Fibroblast of skin of right quadriceps (primary cell): ENCODE measurements around the gene GALNT13.

ENCODE experiments used
- DNase-seq: peaks from one replicate; pipeline ENCODE4 v3.0.0-alpha.2; 2013

Gene GALNT13

DNA sequence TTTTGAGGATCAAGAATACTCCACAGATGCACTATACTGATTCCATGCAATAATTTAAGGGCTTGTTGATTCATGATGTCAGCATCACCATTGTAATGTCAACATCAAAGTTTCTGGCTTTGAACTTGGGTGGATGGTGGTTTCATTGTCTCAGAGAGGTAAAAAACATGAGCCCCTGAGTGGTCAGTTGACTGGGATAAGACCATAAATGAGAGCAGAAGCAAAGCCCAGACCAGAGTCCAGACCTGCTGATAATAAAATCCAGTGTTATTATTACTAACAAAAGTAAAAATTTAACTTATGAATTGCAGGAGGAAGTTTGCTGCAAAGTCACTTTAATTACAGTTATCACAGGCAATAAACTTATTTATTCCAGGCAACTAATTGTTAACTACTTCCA is 358.2 kb downstream of the GALNT13 start:
- DNase-seq, result no peak

DNA sequence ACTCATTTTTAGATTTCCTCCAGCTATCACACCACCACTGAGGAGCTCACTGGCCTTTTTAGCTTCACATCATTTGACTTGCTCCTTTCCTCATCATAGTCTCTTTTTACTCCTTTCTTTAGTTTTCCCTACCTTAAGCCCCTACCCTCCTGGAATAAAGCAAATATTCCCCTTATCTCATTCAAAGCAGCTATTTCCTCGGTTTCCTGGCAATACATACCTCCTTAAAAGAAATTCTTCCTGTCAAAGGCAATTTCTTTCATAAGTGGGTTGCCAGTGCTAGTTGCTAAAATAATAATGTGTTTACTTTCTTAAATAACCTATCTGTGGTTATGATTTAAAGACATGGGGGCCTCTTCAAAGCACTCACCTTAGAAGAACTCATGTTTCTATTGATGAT is 359.3 kb downstream of the GALNT13 start:
- no peak for DNase-seq

DNA sequence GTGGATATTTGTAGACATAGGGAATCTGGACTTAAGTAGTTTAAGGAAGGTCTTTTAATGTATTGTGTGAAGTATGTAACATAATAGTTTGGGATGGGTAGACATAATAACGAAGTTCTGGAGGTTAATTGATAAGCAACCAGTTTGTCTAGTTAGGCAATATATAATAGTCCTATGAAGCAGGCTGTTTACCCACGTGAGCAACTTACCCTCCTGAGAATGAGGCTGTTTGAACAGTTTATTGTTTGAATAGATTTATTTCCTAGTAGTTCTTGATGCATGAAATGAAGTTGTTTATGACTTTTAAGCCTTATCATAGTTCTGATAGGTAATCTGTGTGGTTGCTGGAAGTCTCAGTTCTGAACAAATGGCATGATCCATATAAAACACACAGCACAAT is 361.5 kb downstream of the GALNT13 start:
- no peak for DNase-seq

DNA sequence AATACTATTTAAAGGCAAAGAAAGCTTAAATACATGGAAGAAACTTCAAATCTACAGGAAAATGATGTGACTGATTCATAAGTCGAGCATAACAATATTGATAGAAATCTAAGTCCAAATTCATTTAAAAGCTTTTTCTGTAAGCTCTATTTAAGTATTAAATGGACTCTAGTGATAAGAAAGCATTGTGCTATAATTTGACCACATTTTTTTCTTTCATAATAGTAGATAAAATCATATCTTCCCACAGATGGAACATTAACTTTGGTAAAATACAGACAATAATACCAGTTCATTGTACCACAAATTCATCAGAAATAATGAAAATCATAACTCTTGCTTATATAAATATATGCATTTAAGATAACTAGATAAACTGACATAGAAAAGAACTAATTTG is 366.5 kb downstream of the GALNT13 start:
- DNase-seq, result no peak

DNA sequence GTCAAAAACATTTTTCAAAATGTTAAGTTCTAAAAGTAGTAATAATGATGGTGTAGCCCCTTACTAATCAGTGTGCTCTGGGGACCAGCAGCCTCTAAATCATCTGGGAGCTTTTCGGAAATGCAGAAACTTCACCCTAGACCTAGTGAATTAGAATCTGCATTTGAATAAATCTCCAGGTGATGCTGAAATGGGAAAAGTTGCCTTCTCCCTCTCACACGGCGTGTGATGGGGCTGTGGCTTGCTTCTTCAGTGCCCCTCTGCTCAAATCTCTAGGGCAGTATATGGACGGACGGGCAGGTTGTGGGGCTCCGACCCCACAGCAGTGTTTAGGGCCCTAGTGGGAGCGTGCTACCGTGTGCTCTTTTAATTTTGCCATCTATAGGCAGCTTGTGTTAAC is 368.6 kb downstream of the GALNT13 start:
- DNase-seq, result no peak

DNA sequence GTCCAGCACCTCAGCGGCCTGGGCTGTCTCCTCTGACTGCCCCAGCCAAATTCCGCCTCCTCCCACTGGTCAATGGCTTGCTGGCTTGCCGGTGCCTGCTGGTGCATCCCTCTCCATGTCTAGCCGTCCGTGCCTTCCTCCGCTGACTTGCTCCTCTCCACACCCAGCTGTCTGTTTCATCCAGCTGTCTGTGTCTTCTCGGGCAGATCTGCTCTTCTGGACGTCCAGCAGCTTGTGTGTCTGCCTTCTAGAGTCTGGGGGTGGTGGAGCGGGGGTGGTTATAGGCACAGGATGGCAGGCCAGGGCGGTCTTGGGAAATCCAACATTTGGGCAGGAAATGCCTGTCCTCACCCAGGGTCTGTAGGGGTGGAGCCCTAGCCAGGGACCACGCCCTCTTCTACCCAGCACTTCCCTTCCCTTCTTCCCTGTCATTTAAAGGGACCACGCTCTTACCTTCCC is 369.2 kb downstream of the GALNT13 start:
- DNase-seq, result no peak

DNA sequence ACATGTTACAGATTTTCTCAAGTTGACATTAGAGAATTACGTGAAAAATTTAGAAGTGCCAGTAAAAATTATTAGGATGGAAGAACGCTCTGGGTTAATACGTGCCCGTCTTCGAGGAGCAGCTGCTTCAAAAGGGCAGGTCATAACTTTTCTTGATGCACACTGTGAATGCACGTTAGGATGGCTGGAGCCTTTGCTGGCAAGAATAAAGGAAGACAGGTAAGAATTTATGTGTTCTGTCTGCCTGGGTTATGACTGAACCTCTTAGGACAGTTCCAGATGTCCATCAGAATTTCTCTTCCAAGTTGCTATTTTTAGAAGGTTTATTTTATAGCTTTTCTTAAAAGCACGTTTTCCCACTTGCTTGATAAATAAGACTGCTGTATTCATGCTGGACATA is 371.0 kb downstream of the GALNT13 start:
- DNase-seq, result no peak

DNA sequence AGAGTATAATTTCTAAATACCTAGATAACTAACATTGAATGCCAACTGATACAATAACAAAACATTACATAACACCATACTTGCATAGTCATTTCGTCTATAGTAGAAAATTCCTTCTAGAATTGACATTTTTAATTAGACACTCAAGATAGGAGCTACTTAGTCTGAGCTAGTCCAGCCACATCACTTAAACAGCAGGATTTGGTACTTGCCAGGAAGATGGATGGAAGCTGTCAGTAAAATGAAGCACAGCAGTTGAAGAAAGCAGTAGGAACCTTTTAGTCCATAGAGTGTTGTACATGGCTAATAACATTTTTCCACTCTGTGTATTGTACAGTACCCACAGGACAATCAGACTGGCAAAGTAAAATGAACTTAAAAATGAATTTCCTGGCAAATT is 372.0 kb downstream of the GALNT13 start:
- no peak for DNase-seq

DNA sequence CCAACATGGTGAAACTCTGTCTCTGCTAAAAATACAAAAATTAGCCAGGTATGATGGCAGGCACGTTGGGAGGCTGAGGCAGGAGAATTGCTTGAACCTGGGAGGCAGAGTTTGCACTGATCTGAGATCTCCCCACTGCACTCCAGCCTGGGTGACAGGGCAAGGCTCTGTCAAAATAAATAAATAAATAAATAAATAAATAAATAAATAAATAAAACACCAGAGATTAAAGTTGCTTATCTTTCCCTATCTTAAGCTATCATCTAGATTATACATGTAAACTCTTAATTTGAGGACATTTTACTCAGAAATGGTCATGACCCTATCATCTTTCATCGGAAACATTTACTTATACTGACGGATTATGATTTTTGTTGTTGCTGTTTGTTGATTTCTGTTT is 373.2 kb downstream of the GALNT13 start:
- DNase-seq, result no peak

DNA sequence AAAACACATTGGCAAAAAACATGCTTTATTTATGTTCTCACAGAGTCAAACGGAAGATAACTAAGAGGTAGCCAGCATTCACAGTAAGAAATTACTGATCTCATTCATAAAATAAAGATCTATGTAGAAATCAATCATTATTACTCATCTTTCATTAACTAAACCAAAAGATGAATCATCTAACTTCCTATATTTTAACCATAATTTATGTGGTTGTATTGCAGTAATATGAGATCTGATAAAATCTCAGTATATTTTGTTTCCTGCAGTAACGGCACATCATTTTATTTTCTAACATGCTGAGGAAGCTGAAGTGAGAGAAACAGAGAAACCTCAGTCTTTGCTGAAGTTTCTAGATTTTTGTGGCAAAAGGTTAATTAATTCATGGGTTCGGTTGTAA is 375.8 kb downstream of the GALNT13 start:
- DNase-seq, result no peak

DNA sequence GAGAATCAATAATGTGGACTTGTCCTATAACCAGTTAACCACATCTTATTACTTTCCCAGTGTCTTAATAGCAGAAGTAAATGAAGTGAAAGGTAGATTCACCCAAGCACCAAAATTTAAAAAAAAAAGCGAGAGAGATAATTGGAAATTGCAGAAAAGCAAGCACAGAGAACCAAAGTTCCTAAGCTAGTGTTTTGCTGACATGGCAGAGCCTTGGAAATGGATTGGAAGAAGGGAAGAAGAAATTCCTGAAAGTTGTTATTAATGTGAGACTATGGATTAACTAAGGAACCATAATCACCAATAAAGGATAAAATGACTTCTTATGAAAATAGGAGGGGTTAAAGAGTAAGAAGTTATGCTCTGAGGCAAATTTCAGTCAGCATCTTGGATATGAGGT is 384.4 kb downstream of the GALNT13 start:
- DNase-seq, result no peak

DNA sequence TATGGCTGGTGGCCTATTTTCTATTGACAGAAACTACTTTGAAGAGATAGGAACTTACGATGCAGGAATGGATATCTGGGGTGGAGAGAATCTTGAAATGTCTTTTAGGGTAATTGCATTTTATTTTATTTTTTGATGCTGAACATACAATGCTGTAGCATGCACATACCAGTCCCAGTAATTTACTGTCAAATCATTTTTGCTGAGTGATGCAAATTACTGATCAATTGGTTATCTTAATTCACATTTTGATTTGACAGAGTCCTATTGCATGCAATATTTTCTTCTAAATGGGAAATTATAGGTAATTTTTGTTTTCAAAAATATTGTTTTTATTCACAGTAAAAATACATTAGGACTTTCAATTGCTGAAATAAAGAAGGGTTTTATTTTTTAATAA is 387.3 kb downstream of the GALNT13 start:
- no peak for DNase-seq

DNA sequence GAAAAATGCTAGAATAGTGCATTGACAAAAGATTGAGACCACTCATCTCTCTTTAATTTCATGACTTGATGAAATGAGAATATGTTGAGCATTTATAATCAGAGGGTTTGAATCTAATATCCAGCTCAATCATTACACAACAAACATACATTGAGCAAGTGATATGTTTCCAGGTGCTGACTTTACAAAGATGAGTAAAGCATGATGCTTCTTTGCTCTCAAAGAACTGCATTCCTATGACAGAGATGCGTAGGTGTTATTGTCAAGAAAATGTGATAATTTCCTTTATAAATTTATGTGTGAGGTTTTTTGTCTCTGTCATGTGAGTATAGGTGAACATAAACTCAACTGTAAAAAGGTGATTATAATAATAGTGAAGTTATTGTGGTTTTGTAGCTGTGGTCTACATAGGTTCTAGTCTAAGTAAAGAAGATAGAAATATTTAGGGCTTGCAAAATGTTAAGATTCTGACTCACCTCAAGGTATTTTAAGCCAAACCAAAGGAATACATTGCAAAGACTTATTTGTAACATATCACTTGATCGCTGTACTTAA is 389.8 kb downstream of the GALNT13 start:
- DNase-seq, result no peak

DNA sequence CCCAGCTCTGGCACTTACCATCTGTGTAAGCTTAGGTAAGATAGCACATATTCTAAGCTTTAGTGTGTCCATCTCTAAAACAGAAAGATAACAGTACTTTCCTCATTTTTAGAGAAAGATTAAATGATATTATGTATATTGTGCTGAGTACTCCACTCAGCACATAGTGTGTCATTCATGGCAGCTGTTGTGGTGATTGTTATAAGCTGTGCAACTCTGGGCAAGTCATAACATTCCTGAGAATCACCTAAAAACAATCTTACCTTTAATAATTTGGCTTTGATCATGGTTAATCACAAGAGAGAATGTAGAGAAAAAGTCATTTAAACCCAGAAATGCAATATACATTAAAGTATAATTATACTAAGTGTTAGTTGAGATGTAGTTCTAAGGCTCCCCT is 391.5 kb downstream of the GALNT13 start:
- DNase-seq, result no peak

DNA sequence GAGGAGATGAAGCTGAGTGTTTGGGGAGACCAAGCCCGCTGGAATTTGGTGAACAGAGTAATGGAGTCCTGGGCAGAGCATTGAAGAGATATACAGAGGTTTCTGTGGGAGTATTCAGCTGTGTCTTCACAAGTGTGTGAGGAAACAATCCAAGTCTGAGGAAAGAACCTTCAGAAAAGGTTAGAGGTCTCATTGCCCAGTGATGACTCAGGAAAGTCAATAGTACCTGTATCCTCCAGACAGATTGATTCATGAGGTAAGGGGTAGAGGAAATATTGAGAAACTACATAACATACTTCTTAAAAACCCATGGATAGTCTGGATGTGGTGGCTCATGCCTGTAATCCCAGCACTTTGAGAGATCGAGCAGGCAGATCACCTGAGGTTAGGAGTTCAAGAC is 392.3 kb downstream of the GALNT13 start:
- no peak for DNase-seq

DNA sequence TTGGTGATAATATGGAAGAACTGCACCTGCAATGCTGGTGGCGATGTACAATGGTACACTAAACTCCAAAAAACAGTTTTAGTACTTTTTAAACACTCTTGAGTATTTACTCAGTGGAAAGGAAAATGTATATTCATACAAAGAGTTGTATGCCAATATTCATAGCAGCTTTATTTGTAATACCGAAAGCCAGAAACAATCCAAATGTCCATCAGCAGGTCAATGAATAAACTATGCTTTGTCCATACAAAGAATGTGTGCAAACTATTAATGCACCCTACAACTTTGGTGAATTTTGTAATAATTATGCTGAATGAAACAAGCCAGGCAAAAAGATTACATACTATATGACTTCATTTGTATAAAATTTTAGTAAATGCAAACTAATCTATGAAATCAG is 396.3 kb downstream of the GALNT13 start:
- DNase-seq, result no peak

DNA sequence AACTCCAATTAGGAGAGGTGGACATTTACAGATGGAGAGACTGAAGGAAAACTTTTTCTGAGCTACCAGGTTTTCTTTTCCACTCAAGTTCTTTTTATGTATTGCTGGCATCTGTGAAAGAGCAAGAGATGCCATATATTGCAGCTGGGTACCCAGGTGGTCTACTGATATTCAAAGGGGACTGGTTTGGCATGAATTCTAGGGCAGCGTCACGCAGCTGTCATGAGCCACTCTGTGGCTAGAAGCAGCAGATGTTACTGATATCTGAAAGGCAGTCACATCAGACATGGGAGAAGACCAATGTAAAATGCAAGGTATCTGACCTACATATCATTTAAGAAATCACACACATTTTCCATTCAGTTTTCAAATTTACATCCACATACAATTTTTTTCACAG is 408.8 kb downstream of the GALNT13 start:
- no peak for DNase-seq

DNA sequence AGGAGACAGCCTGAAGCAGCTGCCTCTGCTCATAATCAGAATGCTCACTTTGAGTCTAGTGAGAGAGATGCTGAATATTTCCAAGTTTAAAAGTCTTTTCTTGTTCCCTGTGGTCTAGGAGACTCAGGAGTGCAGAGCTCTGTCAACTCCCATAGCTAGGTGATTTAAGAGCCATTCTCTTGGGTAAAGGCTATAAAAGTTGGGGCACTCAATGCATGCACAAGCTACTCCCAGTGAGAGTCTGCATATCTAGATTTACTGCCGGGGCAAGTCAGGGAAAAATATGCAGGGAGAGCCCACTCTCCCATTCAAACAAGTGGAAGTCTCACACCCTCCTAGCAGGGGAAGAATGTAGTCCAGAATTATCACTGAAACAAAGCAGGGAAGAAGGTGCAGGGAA is 418.1 kb downstream of the GALNT13 start:
- DNase-seq, result no peak

DNA sequence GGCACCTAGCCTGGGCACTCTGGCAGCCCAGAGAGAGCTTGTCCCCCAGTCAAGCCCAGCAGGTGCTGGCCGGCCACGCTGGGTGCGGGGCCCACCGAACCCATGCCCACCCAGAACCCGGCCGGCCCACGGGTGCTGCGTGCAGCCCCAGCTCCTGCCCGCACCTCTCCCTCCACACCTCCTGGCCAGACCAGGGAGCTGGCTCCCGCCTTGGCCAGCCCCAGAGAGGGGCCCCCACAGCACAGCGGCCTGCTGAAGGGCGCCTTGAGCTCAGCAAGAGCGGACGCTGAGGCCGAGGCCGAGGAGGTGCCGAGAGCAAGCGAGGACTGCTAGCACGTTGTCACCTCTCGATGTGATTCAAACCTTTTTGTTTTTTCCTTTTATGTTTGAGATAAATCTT is 419.8 kb downstream of the GALNT13 start:
- no peak for DNase-seq

DNA sequence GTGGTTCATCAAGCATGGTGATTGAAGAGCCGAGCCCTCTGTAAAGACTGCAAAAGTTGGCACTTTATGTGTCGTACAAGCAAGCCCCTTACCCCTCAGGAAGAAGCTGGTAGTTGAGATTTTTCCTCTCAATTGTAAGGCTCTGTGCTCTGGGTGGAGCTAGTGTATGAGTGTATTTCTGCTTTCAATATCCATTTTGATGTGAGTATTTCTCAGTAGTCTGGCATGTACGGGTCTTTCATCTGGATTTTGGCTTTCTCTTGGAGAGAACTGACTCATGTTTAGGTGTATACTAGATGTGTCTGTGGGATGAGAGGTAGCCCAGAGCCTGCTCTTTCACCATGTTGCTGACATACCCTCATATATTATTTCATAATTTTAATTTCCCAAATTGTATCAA is 420.2 kb downstream of the GALNT13 start:
- no peak for DNase-seq

DNA sequence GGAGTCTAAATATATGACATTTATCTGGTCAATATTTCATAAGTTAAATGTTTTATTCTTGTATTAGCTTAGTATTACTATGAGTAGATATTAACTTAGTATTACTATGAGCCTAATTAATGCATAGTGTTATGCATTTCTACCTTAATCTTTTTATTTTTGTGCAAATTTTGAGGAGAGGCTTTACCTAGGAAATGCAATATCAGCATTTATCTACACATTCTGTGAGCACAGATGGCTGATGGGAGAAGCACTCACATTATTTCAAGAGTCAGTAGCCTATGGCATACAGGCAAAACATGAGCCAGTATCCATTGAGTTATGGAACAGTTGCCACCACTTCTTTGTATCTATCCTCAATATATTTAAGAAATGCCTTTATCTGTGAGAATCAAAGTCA is 422.1 kb downstream of the GALNT13 start:
- DNase-seq, result no peak

DNA sequence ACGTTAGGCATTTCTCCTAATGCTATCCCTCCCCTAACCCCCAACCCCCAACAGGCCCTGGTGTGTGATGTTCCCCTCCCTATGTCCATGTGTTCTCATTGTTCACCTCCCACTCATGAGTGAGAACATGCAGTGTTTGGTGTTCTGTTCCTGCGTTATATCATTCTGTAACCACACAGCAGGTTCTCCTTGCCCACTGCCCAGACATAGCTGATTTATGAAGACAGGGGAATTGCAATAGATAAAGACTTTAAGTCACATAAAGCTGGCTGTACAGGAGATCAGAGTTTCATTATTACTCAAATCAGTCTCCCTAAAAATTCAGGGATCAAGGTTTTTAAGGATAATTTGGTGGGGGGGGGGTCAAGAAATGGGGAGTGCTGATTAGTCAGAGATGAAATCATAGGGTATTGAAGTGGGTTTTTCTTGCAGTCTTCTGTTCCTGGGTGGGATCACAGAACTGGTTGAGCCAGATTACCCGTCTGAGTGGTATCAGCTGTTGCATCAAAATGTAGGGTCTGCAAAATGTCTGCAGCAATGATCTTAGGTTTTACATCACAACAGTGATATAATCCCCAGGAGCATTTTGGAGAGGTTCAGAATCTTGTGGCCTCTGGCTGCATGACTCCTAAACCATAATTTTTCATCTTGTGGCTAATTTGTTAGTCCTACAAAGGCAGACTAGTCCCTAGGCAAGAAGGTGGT is 434.7 kb downstream of the GALNT13 start:
- DNase-seq, result no peak

DNA sequence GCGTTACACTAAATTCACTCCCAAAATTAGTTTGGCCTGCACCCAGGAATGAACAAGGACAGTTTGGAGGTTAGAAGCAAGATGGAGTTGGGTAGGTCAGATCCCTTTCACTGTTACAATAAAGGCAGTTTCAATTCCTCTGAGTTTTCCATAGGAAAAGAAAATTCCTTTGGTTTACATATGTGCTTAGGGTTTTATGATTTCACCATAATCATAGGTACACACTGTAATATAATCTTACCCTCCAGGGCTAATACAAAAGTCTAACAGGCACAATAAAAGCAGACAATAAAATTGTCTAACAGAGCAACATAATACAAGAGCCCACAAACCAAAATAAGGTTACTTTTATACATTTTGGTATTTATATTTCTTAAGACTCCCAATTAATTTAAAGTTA is 435.3 kb downstream of the GALNT13 start:
- no peak for DNase-seq

DNA sequence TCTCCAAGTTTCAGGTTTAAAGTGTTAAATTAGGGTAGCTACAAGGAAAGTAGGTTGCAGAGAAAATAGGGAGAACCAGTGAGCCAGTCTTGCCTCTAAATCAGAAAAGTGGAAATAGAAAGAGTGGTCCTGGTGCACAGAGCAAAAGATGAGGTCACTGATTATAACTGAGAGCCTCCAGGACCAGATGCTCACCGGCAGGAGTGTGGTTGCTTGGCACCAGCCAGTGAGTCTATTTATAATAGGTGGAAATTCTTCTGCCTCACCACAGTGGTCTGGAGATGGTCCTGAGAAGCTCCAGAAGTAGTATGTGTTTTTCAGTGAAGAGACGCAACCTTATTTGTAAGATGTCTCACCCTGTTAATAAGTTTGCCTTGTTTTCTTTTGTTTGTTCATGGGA is 452.9 kb downstream of the GALNT13 start:
- no peak for DNase-seq

DNA sequence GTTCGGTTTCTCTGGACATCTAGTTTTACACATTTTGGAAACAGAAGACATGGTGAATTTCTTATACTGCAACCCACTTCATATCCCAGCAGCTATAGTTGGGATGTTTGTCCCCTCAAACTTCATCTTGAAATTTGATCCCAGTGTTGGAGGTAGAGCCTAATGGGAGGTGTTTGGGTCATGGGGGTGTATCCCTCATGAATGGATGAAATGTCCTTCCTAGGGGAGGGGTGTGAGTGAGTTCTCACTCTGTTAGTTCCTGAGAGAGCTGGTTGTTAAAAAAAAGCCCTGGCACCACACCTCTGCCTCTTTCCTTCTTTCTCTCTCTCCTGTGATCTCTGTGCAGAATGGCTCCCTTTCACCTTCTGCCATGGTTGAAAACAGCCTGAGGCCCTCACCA is 457.8 kb downstream of the GALNT13 start:
- no peak for DNase-seq
